ENCODE measurements around the gene KDM4B. TPM values are rescaled to one million over a fixed set of nuclear protein-coding genes. Genes with fewer than 3 reads are reported as not detected.
A peak's percentile ranks its signal among the peaks of the same experiment; 100 is the strongest.
"Not testable (repeated sequence)": the region's sequence is repeated elsewhere in the genome, so short reads cannot be mapped to it uniquely, and the experiment has no call there.

Gene KDM4B
- 9.8 and 24.9 TPM in 2 replicates for total RNA-seq (2014; rRNA removed; shearing (Covaris generic))

GRCh38 chr19:4968462-4969291 lies at the start of gene KDM4B:
Gene KDM4B (plus strand): TSS chr19:4969113. CDS start chr19:5032891, 63,778 bp downstream.
- DNase-seq (ENCODE audit: low read depth), result peak; percentile 99

- DNase-seq (ENCODE audit: low read depth), result no peak
These were observed 46.2 kb upstream of the KDM4B start for GRCh38 chr19:4922530-4923275.

GRCh38 chr19:4923276-4923747 lies 45.6 kb upstream of the KDM4B start:
- no peak for DNase-seq (ENCODE audit: low read depth)

GRCh38 chr19:4929186-4929585 lies 39.7 kb upstream of the KDM4B start:
- DNase-seq (ENCODE audit: low read depth), result no peak

- no peak for DNase-seq (ENCODE audit: low read depth)
These were observed 38.2 kb upstream of the KDM4B start for GRCh38 chr19:4930664-4931063.

GRCh38 chr19:4932711-4933110 lies 36.2 kb upstream of the KDM4B start:
- DNase-seq (ENCODE audit: low read depth), result no peak

GRCh38 chr19:4933528-4933927 lies 35.4 kb upstream of the KDM4B start:
- DNase-seq (ENCODE audit: low read depth), result peak; percentile 72

GRCh38 chr19:4935444-4935843 lies 33.5 kb upstream of the KDM4B start:
- no peak for DNase-seq (ENCODE audit: low read depth)

GRCh38 chr19:4937060-4937459 lies 31.9 kb upstream of the KDM4B start:
- DNase-seq (ENCODE audit: low read depth), result no peak

- not testable (repeated sequence) for DNase-seq (ENCODE audit: low read depth)
These were observed 30.5 kb upstream of the KDM4B start for GRCh38 chr19:4938461-4938860.

GRCh38 chr19:4939466-4939865 lies 29.4 kb upstream of the KDM4B start:
- no peak for DNase-seq (ENCODE audit: low read depth)

- DNase-seq (ENCODE audit: low read depth), result not testable (repeated sequence)
These were observed 27.2 kb upstream of the KDM4B start for GRCh38 chr19:4941638-4942169.

GRCh38 chr19:4950650-4951049 lies 18.3 kb upstream of the KDM4B start:
- not testable (repeated sequence) for DNase-seq (ENCODE audit: low read depth)

- DNase-seq (ENCODE audit: low read depth), result no peak
These were observed 17.3 kb upstream of the KDM4B start for GRCh38 chr19:4951656-4952055.

- no peak for DNase-seq (ENCODE audit: low read depth)
These were observed 16.0 kb upstream of the KDM4B start for GRCh38 chr19:4952945-4953344.

- not testable (repeated sequence) for DNase-seq (ENCODE audit: low read depth)
These were observed 14.4 kb upstream of the KDM4B start for GRCh38 chr19:4954320-4955149.

- no peak for DNase-seq (ENCODE audit: low read depth)
These were observed 13.6 kb upstream of the KDM4B start for GRCh38 chr19:4955274-4955673.

- DNase-seq (ENCODE audit: low read depth), result peak; percentile 42
These were observed 10.9 kb upstream of the KDM4B start for GRCh38 chr19:4957981-4958380.

- no peak for DNase-seq (ENCODE audit: low read depth)
These were observed 6.8 kb upstream of the KDM4B start for GRCh38 chr19:4962085-4962619.

- no peak for DNase-seq (ENCODE audit: low read depth)
These were observed 3.9 kb upstream of the KDM4B start for GRCh38 chr19:4965061-4965460.

GRCh38 chr19:4966591-4966990 lies 2.3 kb upstream of the KDM4B start:
- DNase-seq (ENCODE audit: low read depth), result peak; percentile 24
